Neural cell (in vitro differentiated cells): ENCODE measurements around the gene AJUBA. TPM values are rescaled to one million over a fixed set of nuclear protein-coding genes. Genes with fewer than 3 reads are reported as not detected.

Experiments used
- H2AFZ ChIP-seq: fragments of 200-600, 300-800 bp; sonication (generic), shearing (Covaris generic); 2 replicates; pipeline ENCODE4 v1.6.0; 2014; ENCODE audit warnings: low read depth, mild to moderate bottlenecking, antibody characterized with exemption, low read length, moderate library complexity
- H3F3A ChIP-seq: fragments of 200-600 bp; shearing (Covaris generic); 2 replicates; pipeline ENCODE4 v1.6.1; 2016; ENCODE audit warnings: mild to moderate bottlenecking, moderate library complexity, mixed read lengths, antibody characterized with exemption, low read length; ENCODE audit not compliant: insufficient read depth, poor library complexity, severe bottlenecking
- H3K27ac ChIP-seq: fragments of 200-600, 300-800 bp; sonication (generic), shearing (Covaris generic); 2 replicates; pipeline ENCODE4 v1.5.1; 2014; ENCODE audit warnings: mild to moderate bottlenecking, low read length, moderate library complexity
- H3K27me3 ChIP-seq: fragments of 300-800, 200-600 bp; sonication (generic), shearing (Covaris generic); 2 replicates; pipeline ENCODE4 v1.6.0; 2014; ENCODE audit warnings: mild to moderate bottlenecking, low read depth, low read length, moderate library complexity; ENCODE audit not compliant: insufficient read depth
- H3K36me3 ChIP-seq: fragments of 300-800, 200-600 bp; sonication (generic), shearing (Covaris generic); 2 replicates; pipeline ENCODE4 v1.5.1; 2014; ENCODE audit warnings: mild to moderate bottlenecking, antibody characterized with exemption, low read length, moderate library complexity; ENCODE audit not compliant: insufficient read depth
- H3K4me2 ChIP-seq: fragments of 300-800, 200-600 bp; sonication (generic), shearing (Covaris generic); 2 replicates; pipeline ENCODE4 v1.6.0; 2014; ENCODE audit warnings: mild to moderate bottlenecking, low read length
- H3K4me3 ChIP-seq: fragments of 300-800, 200-600 bp; sonication (generic), shearing (Covaris generic); 2 replicates; pipeline ENCODE4 v1.5.1; 2014; ENCODE audit warnings: mild to moderate bottlenecking, low read length, moderate library complexity
- H3K79me2 ChIP-seq: fragments of 200-600 bp; shearing (Covaris generic); replicated peaks from 2 replicates; pipeline ENCODE4 v1.6.0; 2014; ENCODE audit warnings: mild to moderate bottlenecking, low read length, moderate library complexity; ENCODE audit not compliant: insufficient read depth
- H3K9ac ChIP-seq: fragments of 300-800, 200-600 bp; sonication (generic), shearing (Covaris generic); 2 replicates; pipeline ENCODE4 v1.6.1; 2016; ENCODE audit warnings: mild to moderate bottlenecking, low read length, mixed read lengths
- H3K9me2 ChIP-seq: fragments of 200-600 bp; shearing (Covaris generic); 2 replicates; pipeline ENCODE4 v1.6.1; 2016; ENCODE audit warnings: mild to moderate bottlenecking, low read length, mixed read lengths; ENCODE audit not compliant: insufficient read depth
- H3K9me3 ChIP-seq: fragments of 200-600, 300-800 bp; sonication (generic), shearing (Covaris generic); 2 replicates; pipeline ENCODE4 v1.6.1; 2016; ENCODE audit warnings: mild to moderate bottlenecking, mixed run types, low read length, moderate library complexity, mixed read lengths
- H4K20me1 ChIP-seq: fragments of 200-600 bp; shearing (Covaris generic); 2 replicates; pipeline ENCODE4 v1.6.1; 2016; ENCODE audit warnings: mild to moderate bottlenecking, mixed run types; ENCODE audit not compliant: insufficient read depth
- EP300 ChIP-seq: fragments of 450-650 bp; conservative IDR thresholded peaks from 2 replicates; pipeline ENCODE4 v1.6.1; 2014; ENCODE audit warnings: antibody characterized with exemption, mild to moderate bottlenecking, moderate library complexity; ENCODE audit not compliant: poor library complexity, severe bottlenecking
- EZH2 ChIP-seq: fragments of 200-600, 300-800 bp; shearing (Covaris generic), sonication (generic); IDR thresholded peaks from 2 replicates; pipeline ENCODE4 v1.6.1; 2014; ENCODE audit warnings: antibody characterized with exemption, low read length, borderline replicate concordance, mild to moderate bottlenecking; ENCODE audit not compliant: insufficient read depth, poor library complexity, severe bottlenecking
- MXI1 ChIP-seq: fragments of 450-650 bp; conservative IDR thresholded peaks from 2 replicates; pipeline ENCODE4 v1.6.1; 2014; ENCODE audit warnings: antibody characterized with exemption, mild to moderate bottlenecking; ENCODE audit not compliant: poor library complexity, severe bottlenecking
- POLR2AphosphoS5 ChIP-seq: IDR thresholded peaks from 2 replicates; pipeline ENCODE4 v1.6.1; 2012
- RAD21 ChIP-seq: fragments of 450-650 bp; conservative IDR thresholded peaks from 2 replicates; pipeline ENCODE4 v1.6.1; 2014; ENCODE audit warnings: antibody characterized with exemption, mild to moderate bottlenecking, moderate library complexity
- REST ChIP-seq: IDR thresholded peaks from 2 replicates; pipeline ENCODE4 v1.6.1; 2012; ENCODE audit warnings: borderline replicate concordance
- SMC3 ChIP-seq: fragments of 450-650 bp; conservative IDR thresholded peaks from 2 replicates; pipeline ENCODE4 v1.6.1; 2014; ENCODE audit warnings: antibody characterized with exemption, mild to moderate bottlenecking, moderate library complexity; ENCODE audit not compliant: poor library complexity
- TAF1 ChIP-seq: IDR thresholded peaks from 2 replicates; pipeline ENCODE4 v1.6.1; 2012; ENCODE audit warnings: low read depth
- polyA plus RNA-seq: library from polyadenylated mRNA; depleted of rRNA; stranded (reverse); fragments of >200 nt; gene quantifications from 2 replicates; pipeline ENCODE4 v1.2.3, GENCODE V29; 2014
- TF ChIP-seq, protein P1 (sequence below): fragments of 450-650 bp; IDR thresholded peaks from 2 replicates; pipeline ENCODE4 v1.5.1; 2014; ENCODE audit warnings: antibody characterized with exemption, mild to moderate bottlenecking, moderate library complexity; ENCODE audit not compliant: poor library complexity, severe bottlenecking

The AJUBA gene
- polyA plus RNA-seq, 1 donor from 2014 or later = 1.9 TPM

- H3K9me3 ChIP-seq = no peaks in the 10 kb centered on the region
- no peaks in the 10 kb centered on the region for H3K36me3 ChIP-seq
- no peaks in the 10 kb centered on the region for H4K20me1 ChIP-seq
- H3K9me2 ChIP-seq = no peaks in the 10 kb centered on the region
- no peaks in the 10 kb centered on the region for H3F3A ChIP-seq
- H3K9ac ChIP-seq = no peak overlapping the region
- no peaks in the 10 kb centered on the region for H3K79me2 ChIP-seq
- no peak for TF ChIP-seq REST
- no peak for TF ChIP-seq POLR2AphosphoS5
- no peak for TF ChIP-seq SMC3
- TF ChIP-seq TAF1 = no peak
- TF ChIP-seq, protein P1, sequence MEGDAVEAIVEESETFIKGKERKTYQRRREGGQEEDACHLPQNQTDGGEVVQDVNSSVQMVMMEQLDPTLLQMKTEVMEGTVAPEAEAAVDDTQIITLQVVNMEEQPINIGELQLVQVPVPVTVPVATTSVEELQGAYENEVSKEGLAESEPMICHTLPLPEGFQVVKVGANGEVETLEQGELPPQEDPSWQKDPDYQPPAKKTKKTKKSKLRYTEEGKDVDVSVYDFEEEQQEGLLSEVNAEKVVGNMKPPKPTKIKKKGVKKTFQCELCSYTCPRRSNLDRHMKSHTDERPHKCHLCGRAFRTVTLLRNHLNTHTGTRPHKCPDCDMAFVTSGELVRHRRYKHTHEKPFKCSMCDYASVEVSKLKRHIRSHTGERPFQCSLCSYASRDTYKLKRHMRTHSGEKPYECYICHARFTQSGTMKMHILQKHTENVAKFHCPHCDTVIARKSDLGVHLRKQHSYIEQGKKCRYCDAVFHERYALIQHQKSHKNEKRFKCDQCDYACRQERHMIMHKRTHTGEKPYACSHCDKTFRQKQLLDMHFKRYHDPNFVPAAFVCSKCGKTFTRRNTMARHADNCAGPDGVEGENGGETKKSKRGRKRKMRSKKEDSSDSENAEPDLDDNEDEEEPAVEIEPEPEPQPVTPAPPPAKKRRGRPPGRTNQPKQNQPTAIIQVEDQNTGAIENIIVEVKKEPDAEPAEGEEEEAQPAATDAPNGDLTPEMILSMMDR = no peak
- no peak for TF ChIP-seq MXI1
- TF ChIP-seq EZH2 = no peak
- no peak for TF ChIP-seq EP300
- TF ChIP-seq RAD21 = no peak
- no peak overlapping the region for H3K4me3 ChIP-seq
- H3K4me2 ChIP-seq = no peak overlapping the region
- H3K27me3 ChIP-seq = no peaks in the 10 kb centered on the region
- H3K27ac ChIP-seq = no peak overlapping the region
- H2AFZ ChIP-seq = no peak overlapping the region
Observed at GRCh38 chr14:22962061-22962676, 20.2 kb downstream of the AJUBA start.

DNA sequence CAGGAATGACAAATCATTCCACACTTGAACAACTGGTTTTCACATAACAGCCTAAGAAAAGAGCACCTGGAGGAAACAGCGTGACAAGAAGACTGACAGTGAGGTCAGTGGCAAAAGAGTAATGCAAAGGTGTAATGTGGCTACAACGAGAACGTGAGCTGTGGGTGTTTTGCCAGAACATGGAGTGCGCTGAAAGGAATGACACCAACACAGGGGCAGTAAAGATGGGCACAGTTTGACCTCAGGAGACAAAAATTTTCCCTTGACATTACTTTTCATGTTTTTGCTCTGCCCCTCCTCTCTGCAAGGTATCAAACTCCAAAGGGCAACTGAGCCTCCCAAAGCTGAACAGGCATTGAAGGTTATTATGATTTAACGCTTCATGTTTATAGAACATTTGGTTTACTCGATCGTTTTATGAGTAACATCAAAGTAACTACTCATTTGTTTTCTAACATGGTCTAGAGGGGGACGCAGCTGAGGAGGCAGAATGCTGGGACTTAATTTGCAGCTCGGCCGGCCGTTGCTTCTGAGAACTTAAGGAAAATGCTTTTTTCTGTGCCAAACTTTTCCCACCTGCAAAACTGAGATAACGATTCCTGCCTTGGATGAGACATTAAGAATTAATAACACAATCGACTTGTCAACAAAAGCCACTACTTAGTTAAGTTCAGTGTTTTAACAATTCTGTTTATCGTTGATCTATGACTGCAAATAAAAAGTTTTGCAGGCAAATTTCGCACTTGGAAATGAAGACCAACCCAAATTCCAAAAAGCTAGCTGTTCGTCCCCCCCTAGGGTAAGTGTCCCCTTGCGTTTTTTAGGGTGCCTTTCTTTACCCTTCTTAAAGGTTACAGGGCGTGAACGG lies 26.4 kb downstream of the AJUBA start:
- Histone ChIP-seq H4K20me1 (no peaks in the 10 kb centered on the region), H3K4me2 (peak overlapping the region; percentile 19), H3K36me3 (no peaks in the 10 kb centered on the region), H3K9me3 (no peaks in the 10 kb centered on the region), H3F3A (no peaks in the 10 kb centered on the region), H3K9ac (peak overlapping the region; percentile 63), H3K4me3 (peak overlapping the region; percentile 71), H3K27me3 (peaks cover 5% of the 10 kb centered on the region), H3K27ac (no peak overlapping the region), H3K79me2 (no peaks in the 10 kb centered on the region), H2AFZ (peak overlapping the region; percentile 65), H3K9me2 (no peaks in the 10 kb centered on the region)
- TF ChIP-seq MXI1 = no peak
- TF ChIP-seq TAF1 = no peak
- no peak for TF ChIP-seq EZH2
- TF ChIP-seq, protein P1 = no peak
- no peak for TF ChIP-seq SMC3
- no peak for TF ChIP-seq RAD21
- TF ChIP-seq POLR2AphosphoS5 = no peak
- TF ChIP-seq REST = no peak
- no peak for TF ChIP-seq EP300
